SHP77 (cell line): ENCODE data around the gene HOXA5.

ENCODE experiments used
- DNase-seq, 2 experiments: peaks; one replicate each; lab custom pipeline; 2025; lab: John Stamatoyannopoulos, UW

Gene HOXA5

GRCh38 chr7:27143023-27143949, at the start of gene HOXA5:
HOXA5 (minus strand) TSS chr7:27143681; CDS start chr7:27143607, 74 bp downstream.
- DNase-seq: no peak

DNA sequence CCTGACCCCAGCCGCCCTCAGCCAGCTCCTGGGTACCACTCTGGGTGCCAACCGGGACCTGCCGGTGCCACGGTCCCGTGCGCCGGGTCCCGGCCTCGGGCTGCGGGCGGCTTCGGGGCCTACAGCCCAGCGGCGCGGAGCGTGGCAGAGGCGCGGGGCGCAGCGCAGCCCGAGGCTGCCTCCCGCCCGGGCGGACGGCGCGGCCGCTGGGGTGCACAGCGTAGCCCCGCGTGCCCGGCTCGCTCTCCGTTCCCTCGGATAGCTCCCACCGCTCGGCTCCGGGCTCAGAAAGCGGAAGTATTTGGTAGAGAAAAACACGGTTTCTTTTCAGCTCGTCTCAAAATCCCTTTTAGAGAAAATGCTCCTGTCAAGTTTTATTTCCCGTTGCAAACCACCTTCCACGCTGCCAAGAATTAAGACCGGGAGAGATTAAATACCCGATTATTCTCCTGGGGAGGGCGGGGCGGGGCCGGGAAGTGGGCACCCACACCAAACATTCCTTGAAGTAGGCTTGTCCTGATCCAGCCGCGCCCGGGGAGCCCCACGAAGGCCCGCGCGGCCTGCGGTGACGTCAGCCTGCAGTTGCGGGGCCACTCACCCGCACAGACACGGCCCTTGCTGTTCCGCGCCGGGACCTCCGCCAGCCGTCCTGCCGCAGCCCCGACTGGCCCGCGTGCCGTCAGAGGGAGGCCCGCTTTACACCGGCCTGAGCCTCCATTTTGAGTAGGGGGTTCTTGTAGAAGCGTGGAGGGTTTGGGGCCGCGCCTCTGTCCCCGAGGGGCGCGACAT, 49.3 kb upstream of the HOXA5 start:
- DNase-seq: no peak

- DNase-seq: no peak
Measured at GRCh38 chr7:27191833-27192545, 48.5 kb upstream of the HOXA5 start.

GRCh38 chr7:27191161-27191731, 47.8 kb upstream of the HOXA5 start:
- DNase-seq: no peak

DNA sequence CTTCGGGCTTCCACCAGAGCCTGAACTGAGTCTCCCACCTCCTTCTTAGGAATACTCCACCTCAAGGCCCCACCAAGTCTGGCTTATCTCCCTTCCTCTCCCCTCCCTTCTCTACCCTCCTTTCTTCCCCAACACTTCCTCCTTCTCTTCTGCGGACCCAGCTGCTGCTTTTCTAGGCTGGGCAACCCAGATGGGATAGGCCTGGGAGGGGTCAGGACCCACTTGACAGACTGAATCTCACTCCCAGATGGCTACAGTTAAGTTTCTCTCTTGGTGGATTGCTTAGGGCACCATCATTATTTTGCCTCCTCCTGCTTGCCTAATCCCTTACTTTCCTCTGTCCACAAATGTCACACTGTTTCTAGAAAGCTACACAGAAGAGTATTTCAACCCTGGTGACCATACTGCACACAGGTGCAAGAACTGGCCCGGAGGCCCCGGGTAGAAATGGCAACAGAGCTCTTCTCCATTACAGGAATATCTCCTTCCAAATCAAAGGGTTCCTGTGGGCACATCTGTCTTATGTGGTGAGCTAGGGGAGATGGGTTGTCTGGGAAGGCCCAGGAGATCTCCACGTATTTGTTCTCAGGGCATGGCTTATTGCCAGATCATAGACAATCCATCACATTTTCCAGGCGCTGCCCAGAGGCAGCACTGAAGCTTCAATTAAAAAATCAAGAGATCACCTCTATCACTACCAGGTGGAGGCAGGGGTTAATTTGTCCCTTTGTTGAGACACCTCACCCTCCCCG, 46.7 kb upstream of the HOXA5 start:
- no peak for DNase-seq

- DNase-seq: no peak
Measured at GRCh38 chr7:27189295-27189996, 46.0 kb upstream of the HOXA5 start.

DNA sequence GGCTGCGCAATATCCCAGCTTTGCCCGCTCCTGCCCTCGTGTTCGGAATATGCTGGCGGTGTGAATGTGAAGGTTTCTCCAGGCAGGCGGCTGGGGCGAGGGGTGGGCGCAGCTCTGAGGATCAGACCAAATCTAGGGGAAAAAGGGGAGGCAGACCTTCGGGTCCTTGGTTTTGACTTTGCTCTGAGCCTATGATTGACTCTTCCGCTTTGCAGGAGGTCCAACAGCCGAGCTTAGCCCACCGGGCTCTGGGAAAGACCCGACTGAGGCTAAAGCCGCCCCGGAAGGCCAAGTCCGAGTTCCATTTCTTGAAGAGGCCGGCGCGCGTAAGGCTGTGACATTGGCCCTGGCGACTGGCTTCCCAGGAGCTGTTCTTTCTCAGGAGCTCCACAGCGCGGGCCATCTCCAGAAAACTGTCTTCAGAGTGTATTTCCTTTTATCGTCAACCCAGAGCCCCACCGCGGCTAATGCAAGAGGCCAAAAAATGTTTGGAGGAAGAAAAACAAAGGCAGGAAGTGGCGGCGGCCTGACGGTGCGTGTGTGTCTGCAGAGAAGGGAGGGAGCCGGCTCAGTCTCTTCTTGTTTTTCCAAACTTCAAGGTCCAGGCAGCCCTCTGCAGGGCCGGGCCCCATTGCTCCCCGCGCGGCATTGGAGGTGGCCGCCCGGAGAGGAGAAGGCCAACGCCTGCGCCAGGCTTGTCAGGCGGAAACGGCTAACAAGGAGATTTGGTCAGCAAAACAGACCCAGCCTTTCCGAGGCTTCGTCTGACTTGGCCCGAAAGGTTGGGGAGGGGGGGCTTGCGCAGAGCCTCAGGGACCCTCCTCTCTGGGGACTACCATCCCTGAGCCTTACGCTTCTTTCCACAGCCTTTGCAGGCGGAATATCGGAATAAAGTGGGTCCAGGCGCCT, 45.2 kb upstream of the HOXA5 start:
- no peak for DNase-seq

DNA sequence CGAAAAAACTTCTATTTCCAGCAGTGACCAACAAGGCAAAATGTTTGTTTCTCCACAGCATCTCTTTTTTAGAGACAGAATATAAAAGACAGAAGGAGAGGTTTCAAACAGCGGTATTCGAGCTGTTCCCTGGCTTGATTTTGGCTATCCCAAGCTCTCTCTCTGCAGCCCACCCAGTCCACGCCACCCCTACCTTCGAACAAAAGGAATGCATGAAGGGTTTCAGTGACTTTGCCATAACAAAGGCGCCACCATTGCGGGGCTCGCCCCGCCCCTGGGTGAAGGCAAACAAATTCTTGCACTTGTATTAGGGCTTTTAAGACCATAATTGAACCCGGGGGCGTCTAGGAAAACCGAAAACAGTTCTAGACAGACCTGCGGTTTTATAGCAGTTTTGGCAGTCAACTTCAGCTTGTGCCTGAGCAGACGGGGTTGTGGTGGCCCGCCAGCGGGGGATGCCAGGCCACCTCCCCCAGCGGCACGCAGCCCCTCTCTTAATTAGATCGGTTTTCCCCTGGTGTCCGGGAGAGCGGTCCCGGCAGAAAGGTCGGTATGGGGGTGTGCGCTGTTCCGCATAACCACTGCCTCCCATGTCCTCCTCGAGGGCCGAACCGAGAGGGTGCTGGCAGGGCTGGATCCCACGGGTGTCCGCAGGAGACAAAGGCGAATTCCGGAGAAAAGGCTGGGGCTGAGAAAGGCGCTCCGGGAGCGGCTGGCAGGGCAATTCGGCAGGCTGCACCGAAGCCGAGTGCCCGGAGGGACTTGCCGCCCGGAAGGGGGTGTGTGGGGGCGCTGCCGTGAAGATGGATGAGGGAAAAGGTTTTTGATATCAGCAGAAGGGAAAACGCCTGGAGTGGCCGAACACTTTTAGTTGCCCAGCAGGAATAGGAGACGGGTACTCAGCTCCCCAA, 44.2 kb upstream of the HOXA5 start:
- no peak for DNase-seq

DNA sequence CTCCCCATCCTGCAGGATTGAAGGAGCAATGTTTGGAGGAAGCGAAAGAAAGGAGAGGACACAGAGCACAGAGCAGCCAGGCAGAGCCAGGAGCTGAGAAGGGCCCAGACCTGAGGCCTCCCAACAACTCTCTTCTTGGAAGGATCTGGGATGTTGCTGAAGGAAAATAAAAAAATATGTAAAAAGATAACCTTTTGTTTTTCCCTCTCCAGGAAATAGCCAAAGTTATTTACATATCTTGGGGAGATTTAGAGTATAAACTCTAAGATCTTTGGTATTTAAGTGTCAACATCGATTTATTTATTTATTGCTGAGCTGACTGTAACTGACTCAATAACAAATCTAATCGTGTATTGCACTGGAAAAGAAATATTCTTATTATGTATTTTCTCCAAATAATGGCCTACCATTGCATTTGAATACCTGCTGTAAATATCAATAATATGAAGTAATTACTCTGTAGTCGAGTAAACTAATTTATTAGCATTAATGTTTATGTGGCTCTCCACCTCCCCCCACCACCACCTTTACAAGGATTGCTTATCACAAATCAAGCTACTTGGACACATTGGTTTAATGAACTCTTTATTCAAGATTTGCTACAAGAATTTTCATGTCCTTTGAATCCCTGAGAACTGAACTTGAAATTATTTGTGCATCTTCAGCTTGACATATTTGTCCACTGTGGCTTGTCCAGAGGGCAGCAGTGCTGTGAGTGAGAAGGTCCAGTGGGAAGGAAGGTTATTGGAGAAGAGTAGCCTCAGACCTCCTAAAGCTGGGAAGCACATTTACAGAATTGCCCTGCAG, 43.4 kb upstream of the HOXA5 start:
- DNase-seq: no peak

- DNase-seq: no peak
Measured at GRCh38 chr7:27185854-27186667, 42.6 kb upstream of the HOXA5 start.

DNA sequence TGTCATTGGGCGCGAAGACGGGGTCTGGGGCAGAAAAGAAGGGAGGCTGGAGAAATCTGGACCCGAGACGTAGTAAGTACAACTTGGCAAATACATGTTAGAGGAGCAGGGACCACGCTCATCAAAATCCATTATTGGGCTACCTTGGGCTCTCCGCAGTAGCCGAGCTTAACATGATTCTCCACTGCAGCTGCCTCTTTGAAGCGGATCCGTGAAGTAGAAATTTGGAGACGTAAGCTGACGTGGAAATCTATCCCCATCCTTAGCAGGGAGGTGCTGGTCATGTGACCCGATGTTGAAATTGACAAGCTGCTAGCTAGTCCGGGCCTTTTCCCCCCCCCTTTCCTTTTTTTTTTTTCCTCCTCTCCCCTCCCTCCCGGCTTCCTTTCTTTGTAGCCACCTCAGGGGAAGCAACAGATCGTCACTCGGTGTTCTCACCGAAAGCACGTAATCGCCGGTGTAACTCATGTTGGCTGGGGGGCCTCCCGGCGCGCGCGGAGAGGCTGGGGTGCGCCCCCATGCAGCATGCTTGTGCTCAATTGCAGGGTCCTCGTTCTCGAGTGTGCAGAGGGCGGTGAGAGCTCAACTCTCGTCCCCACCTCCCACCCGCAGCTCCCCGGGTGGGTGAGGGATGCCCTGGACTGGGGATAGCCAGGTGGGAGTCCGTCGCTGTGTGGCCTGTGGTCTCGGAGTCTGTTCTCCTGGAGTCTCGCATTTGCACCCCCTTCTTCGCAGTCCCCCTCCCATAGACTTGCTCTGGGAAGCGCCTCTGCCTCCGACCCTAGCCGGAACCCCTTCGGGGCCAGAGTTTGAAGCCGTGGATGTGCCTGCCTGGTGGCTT, 41.8 kb upstream of the HOXA5 start, which contains the start of gene HOXA11:
Gene HOXA11, minus strand, starts transcription at position 220 of the 841 bp plus-strand sequence. Its CDS starts 88 bp downstream, at position 132.
- no peak for DNase-seq

DNA sequence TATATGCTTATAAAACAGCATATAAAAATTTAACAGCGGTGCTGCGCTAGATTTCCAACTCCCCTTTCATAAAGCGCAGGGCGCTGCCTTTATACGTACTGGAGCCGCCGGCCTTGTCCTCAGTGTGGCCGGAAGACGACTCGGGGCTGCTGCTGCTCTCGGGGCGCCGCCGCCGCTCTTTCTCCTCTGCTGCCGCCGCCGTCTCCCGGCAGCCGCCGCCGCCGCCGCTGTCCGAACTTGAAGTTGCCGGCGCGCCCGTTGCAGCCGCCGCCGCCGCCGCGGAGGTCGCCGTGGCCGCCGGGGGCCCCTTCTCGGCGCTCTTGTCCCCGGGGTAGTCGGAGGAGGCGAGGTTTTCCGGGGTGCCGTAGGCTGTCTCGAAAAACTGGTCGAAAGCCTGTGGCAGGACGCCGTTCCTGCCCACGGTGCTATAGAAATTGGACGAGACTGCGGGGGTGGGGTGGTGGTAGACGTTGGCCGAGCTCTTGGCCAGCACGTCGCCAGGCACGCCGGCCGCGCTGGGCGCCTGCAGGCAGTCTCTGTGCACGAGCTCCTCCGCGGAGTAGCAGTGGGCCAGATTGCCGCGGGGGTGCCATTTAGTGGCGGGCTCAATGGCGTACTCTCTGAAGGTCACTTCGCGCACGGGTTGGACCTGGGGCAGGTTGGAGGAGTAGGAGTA, 41.0 kb upstream of the HOXA5 start:
- no peak for DNase-seq

DNA sequence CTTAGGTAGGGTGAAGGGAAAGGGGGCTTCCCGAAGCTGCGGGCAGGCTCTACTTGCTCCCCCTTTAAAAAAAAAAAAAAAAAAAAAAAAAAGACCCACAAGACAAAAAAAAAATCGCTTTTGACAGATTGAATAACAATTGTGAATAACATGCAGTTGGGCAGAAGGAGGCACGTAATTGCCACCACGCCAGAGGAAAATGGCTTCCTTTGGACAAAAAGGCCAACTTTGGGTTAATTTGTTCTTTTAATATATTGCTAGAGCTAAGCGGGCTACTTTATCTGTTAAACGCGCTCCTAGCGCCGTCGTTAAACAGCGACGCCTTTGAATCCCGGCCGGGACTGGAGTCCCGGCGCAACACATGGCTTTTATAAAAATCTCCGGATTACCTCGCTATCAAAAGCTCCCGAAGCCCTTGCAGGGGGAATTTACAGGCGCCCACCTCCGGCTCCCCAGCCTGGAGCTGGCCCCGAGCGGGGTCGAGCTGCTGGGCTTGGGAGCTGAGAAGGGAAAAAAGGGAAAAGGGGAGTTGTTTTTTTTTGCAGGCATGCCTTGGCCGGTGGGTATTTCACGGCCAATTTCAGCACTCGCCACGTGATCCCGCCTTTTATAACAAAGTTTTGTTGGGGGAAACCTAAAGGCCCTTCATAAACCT, 40.3 kb upstream of the HOXA5 start:
- no peak for DNase-seq

DNA sequence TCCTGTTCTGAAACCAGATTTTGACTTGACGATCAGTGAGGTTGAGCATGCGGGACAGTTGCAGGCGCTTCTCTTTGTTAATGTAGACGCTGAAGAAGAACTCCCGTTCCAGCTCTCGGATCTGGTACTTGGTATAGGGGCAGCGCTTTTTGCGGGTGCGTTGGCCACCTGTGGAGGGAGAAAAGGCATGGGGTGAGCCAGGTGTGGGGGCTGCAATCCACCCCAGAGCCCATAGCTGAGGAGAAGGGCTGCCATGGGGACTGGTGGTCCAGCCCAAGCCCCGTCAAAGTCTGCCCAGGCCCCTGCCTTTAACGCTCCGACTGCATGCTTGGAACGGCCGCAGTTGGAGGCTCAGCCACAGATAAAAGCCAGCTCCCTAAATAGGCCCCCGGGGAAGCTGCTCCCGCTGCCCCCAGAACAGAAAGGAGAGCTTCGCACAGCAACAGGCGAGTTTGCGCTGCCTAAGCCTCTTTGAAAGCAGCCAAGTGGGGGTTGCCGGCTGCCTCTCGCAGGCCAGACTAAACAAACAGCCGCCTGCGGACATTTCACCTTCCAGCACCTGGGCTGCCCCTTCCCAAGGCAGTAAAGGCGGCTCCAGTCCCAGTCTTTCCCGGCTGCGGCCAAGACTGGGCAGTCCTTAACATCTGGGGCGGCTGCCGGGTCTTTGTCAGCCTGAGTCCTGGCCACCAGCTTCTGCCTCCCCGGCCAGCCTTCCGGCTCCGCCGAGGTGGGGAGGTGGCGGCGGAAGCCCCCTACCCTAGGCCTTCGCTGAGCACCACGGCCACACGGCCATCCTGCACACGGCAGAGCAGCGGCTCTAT, 39.6 kb upstream of the HOXA5 start:
- DNase-seq: no peak
